Karpas-422 (cell line): ENCODE results near the gene TAF5. TPM values are rescaled to one million over a fixed set of nuclear protein-coding genes. Genes with fewer than 3 reads are reported as not detected.

Source experiments
- DNase-seq: peaks from one replicate; pipeline ENCODE4 v3.0.0-alpha.2; 2015
- H2AFZ ChIP-seq: fragments of 200-600 bp; sonication (generic); 2 replicates; pipeline ENCODE4 v1.6.1; 2014; ENCODE audit warnings: antibody characterized with exemption, low read length, mixed read lengths
- H3K27ac ChIP-seq: fragments of 200-600 bp; sonication (generic); 2 replicates; pipeline ENCODE4 v1.5.1; 2014; ENCODE audit warnings: mild to moderate bottlenecking, low read length, moderate library complexity
- H3K27me3 ChIP-seq: fragments of 200-600 bp; sonication (generic); 2 replicates; pipeline ENCODE4 v1.6.1; 2014; ENCODE audit warnings: low read length, mixed read lengths
- H3K36me3 ChIP-seq: fragments of 200-600 bp; sonication (generic); 2 replicates; pipeline ENCODE4 v1.6.1; 2014; ENCODE audit warnings: low read length, mixed read lengths; ENCODE audit not compliant: insufficient read depth
- H3K4me1 ChIP-seq: fragments of 200-600 bp; sonication (generic); 2 replicates; pipeline ENCODE4 v1.6.1; 2014; ENCODE audit warnings: mild to moderate bottlenecking, low read length, mixed read lengths
- H3K4me2 ChIP-seq: fragments of 200-600 bp; sonication (generic); 2 replicates; pipeline ENCODE4 v1.6.1; 2014; ENCODE audit warnings: low read length, low read depth, mild to moderate bottlenecking; ENCODE audit not compliant: poor library complexity, severe bottlenecking
- H3K4me3 ChIP-seq: fragments of 200-600 bp; sonication (generic); 2 replicates; pipeline ENCODE4 v1.5.1; 2014; ENCODE audit warnings: mild to moderate bottlenecking, antibody characterized with exemption, low read length, mixed read lengths
- H3K79me2 ChIP-seq: fragments of 200-600 bp; sonication (generic); 2 replicates; pipeline ENCODE4 v1.6.1; 2014; ENCODE audit warnings: mild to moderate bottlenecking, low read length, mixed read lengths
- H3K9ac ChIP-seq: fragments of 200-600 bp; sonication (generic); 2 replicates; pipeline ENCODE4 v1.6.0; 2014; ENCODE audit warnings: low read length
- H3K9me2 ChIP-seq: fragments of 200-600 bp; sonication (generic), shearing (Covaris generic); replicated peaks from 2 replicates; pipeline ENCODE4 v1.6.0; 2014; ENCODE audit warnings: mild to moderate bottlenecking, low read length, moderate library complexity; ENCODE audit not compliant: insufficient read depth
- H3K9me3 ChIP-seq: fragments of 300-700, 200-600 bp; sonication (generic); 2 replicates; pipeline ENCODE4 v1.6.1; 2014; ENCODE audit warnings: low read length, mixed read lengths
- H4K20me1 ChIP-seq: fragments of 200-600 bp; sonication (generic); 2 replicates; pipeline ENCODE4 v1.6.1; 2014; ENCODE audit warnings: mild to moderate bottlenecking, antibody characterized with exemption, low read length, low read depth; ENCODE audit not compliant: insufficient read depth
- total RNA-seq: library from RNA; depleted of rRNA; stranded (reverse); fragments of >200 nt; shearing (Covaris generic); gene quantifications from 2 replicates; pipeline ENCODE4 v1.2.3, GENCODE V29; 2014; ENCODE audit warnings: low replicate concordance

Gene TAF5
- total RNA-seq, 1 experiment from 2014 or later, result 5.7 TPM

- Histone ChIP-seq H3K9me2 (no peaks in the 10 kb centered on the region), H3K4me2 (peak overlapping the region; percentile 82), H3K9ac (no peak overlapping the region), H3K27me3 (no peaks in the 10 kb centered on the region), H3K27ac (no peak overlapping the region), H3K4me1 (peaks cover 34% of the 10 kb centered on the region), H4K20me1 (peaks cover 12% of the 10 kb centered on the region), H3K36me3 (peaks cover 39% of the 10 kb centered on the region; the same call in 1 of the 2 replicates), H3K9me3 (no peaks in the 10 kb centered on the region), H2AFZ (no peak overlapping the region), H3K79me2 (peaks cover 65% of the 10 kb centered on the region), H3K4me3 (no peak overlapping the region)
- DNase-seq, result peak; percentile 23
These were observed 26.4 kb downstream of the TAF5 start for GRCh38 chr10:103394180-103394579.

GRCh38 chr10:103395754-103396066, 27.9 kb downstream of the TAF5 start:
- H3K79me2 ChIP-seq, result peaks cover 74% of the 10 kb centered on the region
- peak overlapping the region; percentile 87 for H3K9ac ChIP-seq
- no peaks in the 10 kb centered on the region for H3K9me3 ChIP-seq
- peaks cover 34% of the 10 kb centered on the region for H3K4me1 ChIP-seq
- peaks cover 48% of the 10 kb centered on the region; the same call in 1 of the 2 replicates for H3K36me3 ChIP-seq
- H2AFZ ChIP-seq, result no peak overlapping the region
- H3K27me3 ChIP-seq, result no peaks in the 10 kb centered on the region
- H4K20me1 ChIP-seq, result peaks cover 12% of the 10 kb centered on the region
- H3K27ac ChIP-seq, result peak overlapping the region; percentile 49
- H3K4me2 ChIP-seq, result peak overlapping the region; percentile 82
- DNase-seq, result peak; percentile 43
- H3K9me2 ChIP-seq, result no peaks in the 10 kb centered on the region
- H3K4me3 ChIP-seq, result peak overlapping the region; percentile 94

- peaks cover 76% of the 10 kb centered on the region for H3K79me2 ChIP-seq
- H3K9ac ChIP-seq, result peak within 1 kb of the TSS; percentile 87
- peak within 1 kb of the TSS; percentile 94 for H3K4me3 ChIP-seq
- H3K36me3 ChIP-seq, result peaks cover 43% of the 10 kb centered on the region; the same call in 1 of the 2 replicates
- peaks cover 34% of the 10 kb centered on the region for H3K4me1 ChIP-seq
- H2AFZ ChIP-seq, result no peak within 1 kb of the TSS
- H3K9me3 ChIP-seq, result no peaks in the 10 kb centered on the region
- H3K27me3 ChIP-seq, result no peaks in the 10 kb centered on the region
- H3K9me2 ChIP-seq, result no peaks in the 10 kb centered on the region
- DNase-seq, result peak; percentile 99
- H3K4me2 ChIP-seq, result peak within 1 kb of the TSS; percentile 82
- peaks cover 12% of the 10 kb centered on the region for H4K20me1 ChIP-seq
- peak within 1 kb of the TSS; percentile 67 for H3K27ac ChIP-seq
These were observed 28.5 kb downstream of the TAF5 start, which contains the start of the genes ATP5MK and PDCD11 for GRCh38 chr10:103396067-103396788. Gene ATP5MK (minus strand): TSS chr10:103396475. CDS start chr10:103392457, 4,018 bp downstream. Gene PDCD11 (plus strand): TSS chr10:103396626. CDS start chr10:103398427, 1,801 bp downstream.

GRCh38 chr10:103396789-103397087, 29.0 kb downstream of the TAF5 start:
- Histone ChIP-seq H3K79me2 (peaks cover 76% of the 10 kb centered on the region), H3K4me2 (peak overlapping the region; percentile 82), H3K9me2 (no peaks in the 10 kb centered on the region), H3K4me1 (peaks cover 34% of the 10 kb centered on the region), H3K36me3 (peaks cover 42% of the 10 kb centered on the region; the same call in 1 of the 2 replicates), H2AFZ (no peak overlapping the region), H4K20me1 (peaks cover 12% of the 10 kb centered on the region), H3K27me3 (no peaks in the 10 kb centered on the region), H3K27ac (peak overlapping the region; percentile 67), H3K4me3 (peak overlapping the region; percentile 94), H3K9me3 (no peaks in the 10 kb centered on the region), H3K9ac (peak overlapping the region; percentile 87)
- no peak for DNase-seq

GRCh38 chr10:103397191-103397825, 29.5 kb downstream of the TAF5 start:
- H3K4me2 ChIP-seq, result peak overlapping the region; percentile 82
- H2AFZ ChIP-seq, result no peak overlapping the region
- H3K36me3 ChIP-seq, result peaks cover 36% of the 10 kb centered on the region; the same call in 1 of the 2 replicates
- DNase-seq, result peak; percentile 58
- H3K4me3 ChIP-seq, result peak overlapping the region; percentile 94
- H3K27ac ChIP-seq, result peak overlapping the region; percentile 67
- H3K4me1 ChIP-seq, result peaks cover 34% of the 10 kb centered on the region
- peaks cover 12% of the 10 kb centered on the region for H4K20me1 ChIP-seq
- no peaks in the 10 kb centered on the region for H3K9me3 ChIP-seq
- H3K27me3 ChIP-seq, result no peaks in the 10 kb centered on the region
- H3K9me2 ChIP-seq, result no peaks in the 10 kb centered on the region
- peak overlapping the region; percentile 87 for H3K9ac ChIP-seq
- peaks cover 74% of the 10 kb centered on the region for H3K79me2 ChIP-seq

GRCh38 chr10:103413564-103413963, 45.8 kb downstream of the TAF5 start:
- no peaks in the 10 kb centered on the region for H3K9me3 ChIP-seq

DNA sequence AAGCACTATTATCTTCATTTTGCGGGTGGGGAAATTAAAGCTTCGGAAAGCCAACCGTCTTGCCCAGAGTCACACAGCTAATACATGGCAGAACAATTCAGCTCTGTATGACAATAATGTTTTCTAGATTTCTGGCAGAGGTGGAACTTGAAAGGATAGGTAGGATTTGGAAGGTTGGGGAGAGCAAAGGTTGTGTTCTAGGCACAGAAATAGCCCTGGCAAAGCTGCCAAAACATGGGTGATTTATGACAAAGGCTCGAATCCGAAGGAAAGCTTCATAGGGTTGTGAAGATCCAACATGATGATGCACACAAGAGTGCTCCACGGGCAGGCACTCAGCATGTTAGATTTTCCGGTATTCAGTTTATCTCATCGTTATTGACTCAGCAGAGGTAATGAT, 47.8 kb downstream of the TAF5 start:
- no peak overlapping the region for H2AFZ ChIP-seq
- peaks cover 63% of the 10 kb centered on the region; the same call in 1 of the 2 replicates for H3K36me3 ChIP-seq
- peaks cover 6% of the 10 kb centered on the region; the same call in 1 of the 2 replicates for H3K79me2 ChIP-seq
- no peak overlapping the region for H3K9ac ChIP-seq
- no peaks in the 10 kb centered on the region for H3K9me2 ChIP-seq
- no peak overlapping the region for H3K4me2 ChIP-seq
- no peak overlapping the region for H3K27ac ChIP-seq
- no peaks in the 10 kb centered on the region for H3K27me3 ChIP-seq
- H3K4me1 ChIP-seq, result no peaks in the 10 kb centered on the region
- DNase-seq, result no peak
- no peaks in the 10 kb centered on the region for H3K9me3 ChIP-seq
- no peak overlapping the region for H3K4me3 ChIP-seq
- H4K20me1 ChIP-seq, result no peaks in the 10 kb centered on the region

More at GRCh38 chr10:103413564-103413963, 45.8 kb downstream of the TAF5 start:
- Histone ChIP-seq H3K79me2 (no peaks in the 10 kb centered on the region; the same call in 1 of the 2 replicates), H3K27me3 (no peaks in the 10 kb centered on the region), H2AFZ (no peak overlapping the region), H3K4me3 (no peak overlapping the region), H3K4me1 (no peaks in the 10 kb centered on the region), H3K36me3 (peaks cover 60% of the 10 kb centered on the region; the same call in 1 of the 2 replicates), H3K27ac (no peak overlapping the region), H3K4me2 (no peak overlapping the region), H3K9ac (no peak overlapping the region), H3K9me2 (no peaks in the 10 kb centered on the region), H4K20me1 (no peaks in the 10 kb centered on the region)
- no peak for DNase-seq

GRCh38 chr10:103416436-103417147, 48.8 kb downstream of the TAF5 start:
- peaks cover 6% of the 10 kb centered on the region; the same call in 1 of the 2 replicates for H3K79me2 ChIP-seq

More at GRCh38 chr10:103416436-103417147, 48.8 kb downstream of the TAF5 start:
- no peak overlapping the region for H3K4me3 ChIP-seq
- no peak overlapping the region for H3K4me2 ChIP-seq
- no peaks in the 10 kb centered on the region for H4K20me1 ChIP-seq
- no peak overlapping the region for H3K9ac ChIP-seq
- no peaks in the 10 kb centered on the region for H3K9me3 ChIP-seq
- no peak overlapping the region for H2AFZ ChIP-seq
- DNase-seq, result peak; percentile 83
- H3K27me3 ChIP-seq, result no peaks in the 10 kb centered on the region
- peaks cover 63% of the 10 kb centered on the region; the same call in 1 of the 2 replicates for H3K36me3 ChIP-seq
- no peaks in the 10 kb centered on the region for H3K4me1 ChIP-seq
- no peaks in the 10 kb centered on the region for H3K9me2 ChIP-seq
- no peak overlapping the region for H3K27ac ChIP-seq
